NCI-H82 treated with DMSO at 0.1 percent for 48 hours (cell line): ENCODE data around the gene EVA1C.
A peak's percentile ranks its signal among the peaks of the same experiment; 100 is the strongest.
"Not testable (repeated sequence)": the region's sequence is repeated elsewhere in the genome, so short reads cannot be mapped to it uniquely, and the experiment has no call there.

Experiments used
- DNase-seq: peaks from one replicate; lab custom pipeline; 2025; ENCODE audit not compliant: unreplicated experiment; lab: John Stamatoyannopoulos, UW

Gene EVA1C

DNA sequence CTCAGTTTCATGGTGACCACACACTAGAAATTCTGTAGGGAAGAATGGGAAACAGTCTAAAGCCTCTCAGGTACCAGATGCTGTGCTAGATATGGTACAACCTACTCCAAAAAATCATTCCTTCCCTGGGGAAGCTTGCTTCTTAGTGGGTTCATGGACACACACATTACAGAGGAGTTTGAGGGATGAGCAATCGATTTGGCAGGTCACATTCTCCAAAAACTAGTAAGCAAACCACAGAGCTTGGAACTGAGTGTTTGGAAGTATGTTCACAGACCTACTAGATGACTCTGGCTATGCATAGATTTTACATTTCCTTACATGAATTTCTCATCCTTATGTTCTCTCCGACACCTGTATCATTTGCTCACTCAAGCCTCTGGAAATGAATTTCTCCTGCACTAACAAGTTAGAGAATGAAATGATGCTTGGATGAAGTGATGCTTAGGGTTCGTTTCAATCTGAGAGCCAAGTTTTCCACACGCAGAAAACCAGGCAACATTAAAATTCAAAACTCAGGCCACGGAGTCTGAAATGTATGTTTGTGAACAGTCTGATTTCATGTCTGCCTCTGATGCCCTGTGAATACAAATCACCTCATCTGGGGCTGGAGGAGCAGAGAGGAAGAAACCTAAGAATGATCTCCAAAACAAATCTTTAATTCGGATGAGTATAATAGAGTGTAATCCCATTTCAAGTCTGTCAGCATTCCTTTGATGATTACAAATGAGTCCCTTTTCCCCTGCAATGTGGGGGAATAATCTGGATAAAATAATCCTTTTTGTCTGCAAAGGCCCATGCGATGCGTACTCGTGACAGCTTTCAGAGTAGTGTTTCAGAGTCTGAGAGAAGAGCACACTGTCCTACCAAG, 11.0 kb downstream of the EVA1C start:
- peak; percentile 31 for DNase-seq

DNA sequence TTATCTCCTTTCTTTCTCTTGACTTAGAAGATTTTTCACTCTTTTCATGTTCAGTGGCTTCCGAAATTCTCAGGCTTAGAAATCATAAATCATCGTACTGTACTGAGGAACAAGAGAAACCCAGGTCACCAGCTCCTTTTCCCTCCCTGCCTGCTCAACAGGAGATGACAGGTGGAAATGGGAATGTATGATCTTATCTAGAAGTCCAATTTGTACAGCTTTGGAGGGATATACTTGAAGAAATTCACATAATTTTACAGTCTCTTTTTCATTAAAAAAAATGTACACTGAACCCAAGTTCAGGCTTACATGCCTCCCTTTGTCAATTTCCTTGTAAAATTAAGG, 11.7 kb downstream of the EVA1C start:
- no peak for DNase-seq

DNA sequence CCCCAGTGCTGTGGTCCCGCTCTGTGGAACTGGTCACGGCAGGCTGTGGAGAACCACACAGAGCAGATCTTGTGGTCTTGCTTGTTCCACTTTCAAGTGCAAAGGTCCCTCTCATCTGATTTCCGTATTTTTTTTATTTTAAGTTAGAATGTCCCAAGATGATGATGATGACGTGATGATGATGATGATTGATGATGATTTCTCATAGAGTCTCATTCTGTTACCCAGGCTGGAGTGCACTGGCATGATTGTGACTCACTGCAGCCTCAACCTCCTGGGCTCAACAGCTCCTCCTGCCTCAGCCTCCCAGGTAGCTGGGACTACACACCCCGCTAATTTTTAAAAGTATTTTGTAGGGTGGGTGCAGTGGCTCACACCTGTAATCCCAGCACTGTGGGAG, 12.2 kb downstream of the EVA1C start:
- DNase-seq: no peak

DNA sequence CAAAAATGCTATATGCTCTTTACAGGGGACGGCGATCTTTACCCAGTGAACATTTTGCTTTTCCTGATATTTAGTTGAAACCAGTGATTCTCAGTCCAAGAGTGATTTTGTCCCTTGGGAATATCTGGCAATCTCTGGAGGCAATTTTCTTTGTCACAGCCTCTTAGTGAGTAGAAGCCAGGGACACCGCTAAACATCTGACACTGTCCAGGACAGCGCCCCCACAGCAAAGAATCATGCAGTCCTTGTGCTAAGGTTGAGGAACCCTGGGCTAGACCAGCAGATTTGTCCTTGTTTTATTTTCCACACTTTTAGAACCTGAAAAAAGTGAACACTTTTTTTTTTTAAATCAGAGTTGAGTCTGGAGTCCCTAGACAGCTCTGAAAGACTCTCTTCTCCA, 13.1 kb downstream of the EVA1C start:
- no peak for DNase-seq

DNA sequence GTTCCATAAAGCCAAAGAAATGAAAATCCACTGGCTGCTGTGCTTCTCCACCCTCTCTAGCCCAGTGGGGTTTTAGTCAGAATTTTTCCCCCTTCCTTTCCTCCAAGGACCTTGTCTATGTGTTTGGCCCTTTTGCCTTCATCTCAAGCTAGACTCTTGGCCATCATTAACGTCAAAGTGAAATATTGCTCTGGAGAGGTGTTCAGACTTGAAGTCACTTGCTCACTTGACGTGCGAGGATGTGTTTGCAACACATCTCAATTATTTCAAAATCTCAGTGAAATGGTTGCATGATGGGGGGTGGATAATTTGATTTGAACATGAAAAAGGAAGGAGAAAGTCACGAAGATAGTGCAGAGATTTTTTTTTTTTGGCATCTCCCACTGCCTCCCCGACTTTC, 13.6 kb downstream of the EVA1C start:
- no peak for DNase-seq

DNA sequence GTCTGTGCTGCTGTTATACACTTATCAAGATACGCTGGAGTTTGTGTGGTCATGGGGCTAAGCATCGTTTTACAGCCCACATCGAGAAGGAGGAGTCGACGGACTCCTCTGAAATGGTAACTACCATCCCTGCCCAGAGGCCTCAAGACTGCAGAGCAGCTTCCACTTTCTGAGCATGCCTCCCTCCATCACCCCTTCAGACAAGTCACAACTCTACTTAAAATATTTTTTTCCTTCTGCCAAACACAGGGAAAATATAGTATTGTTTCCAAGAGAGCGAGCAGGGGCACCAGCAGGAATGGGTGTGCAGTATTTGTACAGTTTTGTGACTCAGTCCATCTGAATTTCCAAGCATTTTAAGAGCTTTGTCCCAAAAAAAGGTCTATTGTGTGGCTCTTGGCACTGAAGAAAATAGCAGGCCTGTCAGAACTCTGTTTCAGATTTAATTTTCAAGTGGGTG, 14.1 kb downstream of the EVA1C start:
- DNase-seq: no peak

DNA sequence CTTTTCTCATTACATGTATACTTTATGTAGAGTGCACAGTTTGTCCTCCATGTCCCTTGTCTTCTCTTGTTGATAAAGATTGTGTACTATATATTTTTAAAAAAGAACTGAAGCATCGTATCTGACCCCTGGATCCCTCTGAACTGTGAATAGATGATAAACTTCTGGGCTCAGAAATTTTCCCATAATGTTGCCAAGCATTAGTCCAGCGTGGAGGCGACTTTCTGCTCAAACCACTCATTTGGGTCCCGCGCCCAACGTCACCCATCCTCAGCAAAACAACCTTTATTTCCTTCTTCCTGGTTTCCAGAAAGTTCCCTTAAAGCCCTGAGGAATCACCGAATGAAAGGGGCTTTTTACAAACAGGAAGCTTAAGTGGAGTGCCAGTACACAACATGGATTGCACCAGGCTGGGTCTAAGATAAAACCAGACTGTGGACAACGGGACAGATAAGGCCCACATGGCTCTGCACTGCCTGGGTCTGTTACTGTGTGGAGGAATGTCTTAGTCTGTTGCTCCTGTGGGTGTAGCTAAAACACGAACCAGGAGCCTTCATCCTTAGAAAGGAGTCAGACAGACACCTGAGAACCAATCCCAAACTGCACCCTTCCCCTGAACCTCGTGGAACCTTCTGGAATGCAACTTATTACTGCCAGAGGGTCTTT, 15.6 kb downstream of the EVA1C start:
- DNase-seq: no peak

DNA sequence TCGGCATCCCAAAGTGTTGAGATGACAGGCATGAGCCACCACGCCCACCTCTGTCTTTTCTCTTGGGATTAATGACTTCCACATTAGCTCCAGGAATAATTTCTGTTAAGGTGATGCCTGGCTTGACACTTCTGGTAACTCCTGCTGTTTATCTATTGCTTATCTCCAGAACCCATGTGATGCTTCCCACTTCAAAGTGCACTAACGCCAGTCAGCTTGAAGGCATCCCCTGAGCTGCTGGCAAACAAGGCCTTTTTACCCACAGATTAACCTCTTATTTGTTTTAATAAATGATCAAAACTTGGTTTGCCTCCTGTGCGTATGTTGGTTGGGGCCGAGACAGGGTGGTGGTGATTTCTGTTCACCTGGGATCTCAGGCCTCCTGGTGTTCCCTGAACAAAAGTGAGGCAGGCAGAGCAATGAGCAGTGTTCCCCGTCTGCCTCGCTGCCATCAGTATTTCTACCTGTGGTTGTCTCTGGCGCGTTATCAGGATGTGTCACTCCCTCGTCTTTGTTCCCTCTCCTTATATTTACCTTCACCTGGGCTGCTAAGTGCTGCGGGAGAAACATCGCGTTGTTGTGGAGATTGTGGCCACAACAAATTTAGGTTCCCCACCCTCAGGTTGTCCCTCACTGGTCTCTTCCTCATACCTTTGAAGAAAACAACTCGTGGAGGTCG, 20.6 kb downstream of the EVA1C start:
- DNase-seq: not testable (repeated sequence)

DNA sequence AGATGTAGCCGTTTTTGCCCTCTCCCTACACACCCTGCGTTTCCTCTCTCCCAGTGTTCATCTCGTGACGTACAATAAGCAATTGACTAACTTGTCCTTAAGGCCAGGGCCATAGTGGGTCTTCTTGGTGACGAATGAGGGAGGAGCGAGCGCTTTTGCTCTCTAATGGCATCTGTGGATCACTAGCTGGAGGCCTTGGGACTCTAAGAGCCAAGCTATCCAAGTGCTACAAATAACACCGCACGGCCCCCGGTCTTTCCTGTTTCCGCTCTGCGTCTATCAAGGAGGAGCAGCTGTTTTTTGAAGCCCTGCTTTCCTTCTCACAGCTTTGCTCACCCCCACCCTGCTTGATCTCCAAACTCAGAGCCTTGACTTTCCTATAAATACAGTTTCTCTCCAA, 25.2 kb downstream of the EVA1C start:
- no peak for DNase-seq

DNA sequence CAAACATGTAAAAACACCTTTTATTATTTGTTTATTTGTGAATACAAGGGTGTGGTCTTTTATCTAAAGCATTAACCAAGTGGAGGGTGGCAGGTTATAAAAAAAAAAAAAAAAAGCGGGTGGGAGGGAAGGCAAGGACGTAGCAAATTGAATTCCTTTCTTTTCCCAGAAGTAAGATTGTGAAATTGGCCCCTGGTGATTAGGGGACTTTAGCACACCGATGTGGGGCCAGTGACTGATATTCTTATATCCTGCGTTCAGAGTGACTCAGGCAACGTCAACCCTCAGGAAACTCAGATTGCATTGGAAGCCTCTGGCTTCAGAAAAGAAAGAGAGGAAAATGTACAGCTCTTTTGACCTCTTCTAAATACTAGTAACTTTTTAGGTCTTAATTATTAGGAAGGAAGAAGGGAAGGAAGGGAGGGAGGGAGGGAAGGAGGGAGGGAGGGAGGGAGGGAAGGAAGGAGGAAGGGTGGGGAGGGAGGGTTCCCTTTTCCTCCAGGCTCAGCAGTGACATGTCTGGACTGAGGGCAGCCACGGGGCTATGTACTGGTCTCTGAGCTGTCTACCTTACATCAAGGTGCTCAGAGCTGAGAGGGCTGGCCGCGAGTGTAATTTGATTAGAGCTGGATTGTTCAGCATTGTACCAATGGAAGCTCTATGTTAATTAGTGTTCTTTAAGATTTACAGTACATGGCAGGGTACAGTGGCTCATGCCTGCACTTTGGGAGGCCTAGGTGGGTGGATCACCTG, 30.2 kb downstream of the EVA1C start:
- DNase-seq: no peak

DNA sequence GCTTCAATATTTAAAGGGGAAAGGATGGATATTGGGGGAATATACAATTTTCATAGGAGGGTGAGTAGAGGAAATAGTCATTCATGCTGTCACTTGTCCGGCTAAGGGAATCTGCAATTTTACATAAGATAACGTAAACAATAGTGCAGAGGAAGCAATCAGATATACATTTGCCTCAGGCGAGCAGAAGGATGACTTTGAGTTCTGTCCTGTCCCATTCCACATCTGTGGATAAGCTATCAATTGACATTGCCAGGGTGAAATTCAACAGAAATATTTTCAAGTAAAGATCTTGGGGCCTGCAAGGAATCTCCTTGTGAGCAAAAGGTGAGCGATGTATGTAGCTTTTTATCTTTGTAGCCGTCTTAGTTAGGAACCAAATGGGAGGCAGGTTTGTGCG, 32.6 kb downstream of the EVA1C start:
- no peak for DNase-seq

DNA sequence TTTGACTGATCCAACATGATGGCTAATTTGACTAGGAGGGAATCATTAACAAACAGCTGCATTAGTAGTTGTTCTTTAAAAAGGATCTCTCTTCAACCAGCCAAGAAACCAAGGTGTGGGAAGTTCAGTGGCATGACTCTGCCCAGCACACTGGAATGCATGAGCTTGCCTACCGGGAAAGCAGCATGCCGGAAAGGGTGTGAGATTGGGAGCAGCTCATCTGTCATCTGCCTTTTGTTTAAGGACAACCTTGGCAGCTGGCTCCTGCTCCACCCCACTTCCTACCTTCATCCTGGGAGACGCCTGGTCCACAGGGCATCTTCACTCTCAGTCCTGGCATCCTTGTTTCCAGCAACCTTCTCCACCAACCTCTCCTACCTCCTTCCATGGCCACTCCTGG, 33.9 kb downstream of the EVA1C start:
- DNase-seq: not testable (repeated sequence)

DNA sequence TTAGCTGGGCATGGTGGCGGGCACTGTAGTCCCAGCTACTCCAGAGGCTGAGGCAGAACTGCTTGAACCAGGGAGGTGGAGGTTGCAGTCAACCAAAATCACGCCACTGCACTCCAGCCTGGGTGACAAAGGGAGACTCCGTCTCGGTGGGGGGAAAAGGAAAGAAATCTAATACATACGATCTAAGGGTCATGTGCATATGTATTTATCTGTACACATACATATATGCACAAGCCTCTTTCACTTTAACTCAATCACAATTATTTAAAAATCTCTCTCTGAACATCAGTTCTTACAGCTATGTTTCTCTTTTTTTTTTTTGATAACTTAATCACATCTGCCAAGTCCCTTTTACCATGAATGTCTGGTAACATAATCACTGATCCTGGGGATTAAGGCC, 34.7 kb downstream of the EVA1C start:
- no peak for DNase-seq

DNA sequence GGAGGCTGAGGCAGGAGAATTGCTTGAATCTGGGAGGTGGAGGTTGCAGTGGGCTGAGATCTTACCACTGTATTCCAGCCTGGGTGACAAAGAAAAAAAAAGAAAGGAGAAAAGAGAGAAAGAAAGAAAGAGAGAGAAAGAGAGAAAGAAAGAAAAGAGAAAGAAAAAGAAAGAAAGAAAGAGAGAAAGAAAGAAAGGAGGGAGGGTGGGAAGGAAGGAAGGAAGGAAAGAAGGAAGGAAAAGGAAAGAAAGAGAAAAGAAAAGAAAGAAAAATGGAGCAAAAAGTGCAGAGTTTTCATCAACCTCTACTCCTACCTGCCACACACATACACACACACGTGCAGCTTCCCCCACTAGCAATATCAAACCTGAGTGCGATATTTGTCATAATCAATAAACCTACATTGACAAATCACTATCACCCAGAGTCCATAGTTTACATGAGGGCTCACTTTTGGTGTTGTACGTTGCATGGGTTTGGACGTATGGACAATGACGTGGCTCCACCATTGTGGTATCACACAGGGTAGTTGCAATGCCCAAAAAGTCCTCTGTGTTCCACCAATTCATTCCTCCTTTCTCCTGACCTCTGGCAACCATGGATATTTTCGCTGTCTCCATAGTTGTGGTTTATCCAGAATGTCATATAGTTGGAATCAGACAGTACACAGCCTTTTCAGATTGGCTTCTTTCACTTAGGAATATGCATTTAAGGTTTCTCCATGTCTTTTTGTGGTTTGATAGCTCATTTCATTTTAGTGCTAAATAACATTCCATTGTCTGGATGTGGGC, 36.5 kb downstream of the EVA1C start:
- no peak for DNase-seq

DNA sequence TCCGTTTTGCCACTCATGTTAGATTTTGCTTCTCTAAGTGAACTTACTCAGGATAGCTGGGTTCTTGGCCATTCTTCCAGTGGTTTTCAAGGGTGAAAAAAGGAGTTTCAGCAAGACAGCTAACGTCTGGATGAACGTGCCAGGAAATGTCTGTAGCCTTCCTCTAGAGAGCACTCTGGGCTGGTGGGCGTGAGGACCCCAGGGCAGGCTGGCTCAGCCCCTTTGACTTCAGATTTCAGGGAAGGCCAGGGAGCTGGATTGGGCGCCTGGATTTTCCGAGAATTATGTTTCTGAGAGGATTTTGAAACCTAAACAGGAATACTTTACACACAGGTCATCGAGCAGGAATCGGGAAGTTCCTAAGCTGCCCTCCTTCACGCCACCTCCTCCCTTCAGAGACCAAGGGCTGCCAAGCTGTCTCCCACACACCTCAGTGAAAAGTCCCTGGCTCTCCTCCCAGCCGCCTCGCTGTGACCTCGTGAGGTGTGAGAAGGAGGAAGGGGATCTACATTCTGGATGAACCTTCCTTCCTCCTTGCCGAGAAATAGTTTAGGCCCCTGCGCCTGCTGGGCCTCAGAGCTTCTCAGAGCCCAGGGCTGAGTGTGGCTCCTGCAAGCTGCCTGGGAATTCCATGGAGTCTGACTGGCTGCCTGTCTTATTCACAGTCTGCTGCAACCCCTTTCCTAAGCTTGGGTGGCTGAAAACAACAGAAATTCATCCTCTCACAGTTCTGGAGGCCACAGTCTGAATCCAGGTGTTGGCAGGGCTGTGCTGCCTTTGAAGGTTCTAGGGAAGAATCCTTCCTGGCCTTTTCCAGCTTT, 38.6 kb downstream of the EVA1C start:
- not testable (repeated sequence) for DNase-seq

DNA sequence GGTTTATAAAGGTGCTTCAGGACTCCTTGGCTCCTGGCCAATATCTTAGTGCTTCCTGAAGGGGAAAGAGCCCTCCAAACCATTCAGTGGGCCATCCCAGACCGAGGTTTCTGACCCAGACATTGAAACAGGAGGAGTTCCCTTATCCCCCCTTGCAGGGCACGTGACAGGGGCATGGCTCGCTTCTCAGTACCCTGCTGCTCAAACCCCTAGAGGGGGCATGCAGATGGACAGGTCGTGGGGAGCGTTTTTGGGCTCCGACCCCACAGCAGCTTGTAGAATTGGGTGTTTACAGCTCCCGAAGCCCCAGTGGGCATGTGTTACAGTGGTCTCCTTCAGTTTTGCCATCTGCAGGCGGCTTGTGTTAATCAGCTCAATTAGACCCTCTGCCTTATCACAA, 39.7 kb downstream of the EVA1C start:
- DNase-seq: not testable (repeated sequence)

DNA sequence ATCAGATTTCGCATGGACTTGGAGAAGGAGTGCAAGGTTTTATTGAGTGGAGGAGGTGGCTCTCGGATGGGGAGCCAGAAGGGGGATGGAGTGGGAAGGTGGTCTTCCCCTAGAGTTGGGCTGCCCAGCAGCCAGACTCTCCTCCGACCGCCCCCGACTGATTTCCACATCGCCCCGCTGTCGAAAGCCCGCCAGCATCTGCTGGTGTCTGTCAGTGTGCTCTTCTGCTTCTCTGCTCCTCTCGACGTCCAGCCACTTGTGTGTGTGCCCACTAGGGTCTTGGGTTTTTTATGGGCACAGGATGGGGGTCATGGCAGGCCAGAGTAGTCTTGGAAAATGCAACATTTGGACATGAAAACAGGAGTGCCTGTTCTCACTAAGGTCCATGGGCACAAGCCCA, 40.1 kb downstream of the EVA1C start:
- DNase-seq: no peak

DNA sequence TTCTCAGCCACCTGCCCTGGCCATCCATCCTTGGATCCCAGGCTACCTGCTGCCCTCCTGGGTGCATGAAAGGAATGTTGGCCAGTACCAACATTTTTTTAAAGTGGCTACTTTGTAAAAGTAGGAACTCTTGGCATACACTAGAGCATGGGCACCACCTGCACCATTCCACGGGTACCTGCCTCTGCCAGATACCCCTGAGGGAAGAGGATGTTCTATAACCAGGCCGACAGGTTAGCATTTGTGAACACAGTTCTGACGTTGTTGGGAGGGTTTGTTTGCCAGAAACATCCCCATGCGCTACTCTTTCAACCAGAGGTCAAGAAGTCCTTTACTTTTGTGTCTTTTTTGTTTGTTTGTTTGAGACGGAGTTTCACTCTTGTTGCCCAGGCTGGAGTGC, 43.0 kb downstream of the EVA1C start:
- no peak for DNase-seq

DNA sequence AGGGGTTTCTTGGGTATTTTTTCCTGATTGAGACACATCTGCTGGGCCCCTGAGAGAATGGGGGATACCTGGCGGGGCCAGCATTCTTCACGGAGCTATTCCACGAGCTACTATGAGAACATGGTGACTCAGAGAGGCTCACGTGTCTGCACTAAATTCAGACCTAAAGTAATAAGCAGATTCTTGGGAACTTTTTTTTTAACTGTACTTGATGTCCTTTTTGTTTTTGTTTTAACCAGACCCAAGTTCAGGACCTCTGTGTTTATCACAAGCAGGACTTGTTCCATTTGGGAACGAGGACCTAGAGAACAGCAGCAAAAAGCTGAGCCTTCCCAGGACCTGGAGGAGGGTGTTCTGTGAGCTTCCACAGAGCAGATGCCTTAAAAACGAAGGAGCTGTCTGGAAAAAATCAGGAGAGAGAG, 44.0 kb downstream of the EVA1C start:
- no peak for DNase-seq
